Breast epithelium (tissue), 4 donors: ENCODE measurements around the gene SLC41A3. TPM values are rescaled to one million over a fixed set of nuclear protein-coding genes. Genes with fewer than 3 reads are reported as not detected.

Experiments
- DNase-seq, 2 donors: peaks; one replicate each; pipeline ENCODE4 v3.0.0-alpha.2; 2019; ENCODE audit warnings: low spot score in 2 of 2
- H3K27ac ChIP-seq, 2 donors: fragments of 200-600 bp; sonication (generic) in 1 of 2; one replicate each; pipeline ENCODE4 v1.5.1; 2016 to 2019; ENCODE audit warnings: mild to moderate bottlenecking in 1 of 2
- H3K27me3 ChIP-seq, 2 donors: fragments of 200-600 bp; sonication (generic) in 1 of 2; one replicate each; pipeline versions ENCODE4 v1.5.1 to v1.6.0; 2017 to 2019; ENCODE audit warnings: control low read depth in 1 of 2, mild to moderate bottlenecking in 1 of 2
- H3K36me3 ChIP-seq: fragments of 200-600 bp; one replicate; pipeline ENCODE4 v1.5.1; 2019
- H3K4me1 ChIP-seq, 2 donors: fragments of 200-600 bp; sonication (generic); one replicate each; pipeline ENCODE4 v1.5.1; 2016 to 2019; ENCODE audit warnings: control low read depth in 1 of 2
- H3K4me3 ChIP-seq, 3 donors: fragments of 200-600 bp; sonication (generic); 1 replicate in 2 of 3; 2 replicates in 1 of 3; pipeline ENCODE4 v1.5.1; 2016 to 2019; ENCODE audit warnings: mild to moderate bottlenecking in 3 of 3, moderate library complexity in 2 of 3
- H3K9me3 ChIP-seq, 2 donors: fragments of 200-600 bp; sonication (generic) in 1 of 2; one replicate each; pipeline ENCODE4 v1.5.1; 2016 to 2019; ENCODE audit warnings: control low read depth in 1 of 2
- POLR2A ChIP-seq: fragments of 450-650 bp; IDR thresholded peaks from one replicate; pipeline ENCODE4 v1.6.1; 2016; ENCODE audit warnings: antibody characterized with exemption, mild to moderate bottlenecking, moderate library complexity
- POLR2AphosphoS5 ChIP-seq, 3 donors: sonication (generic); formaldehyde crosslinking; IDR thresholded peaks; one replicate each; pipeline ENCODE4 v1.6.1; 2017; ENCODE audit warnings: antibody characterized with exemption in 3 of 3
- intact Hi-C: fragments of 100-400 bp; cut with DNase I; formaldehyde crosslinking; loops from one replicate; pipeline ENCODE4 v1.15.1; 2023; ENCODE audit warnings: low total_unique reads
- total RNA-seq, 3 donors: library from RNA; depleted of rRNA; stranded (reverse); fragments of >200 nt; gene quantifications; one replicate each; pipeline ENCODE4 v1.1.0, GENCODE V29; 2016
- TF ChIP-seq, protein P1 (sequence below), 3 donors: fragments of 450-650 bp; IDR thresholded peaks; one replicate each; pipeline ENCODE4 v1.5.1; 2016 to 2017; ENCODE audit warnings: antibody characterized with exemption in 3 of 3, mild to moderate bottlenecking in 3 of 3, moderate library complexity in 3 of 3

SLC41A3 gene
- total RNA-seq, 3 donors from 2014 or later = 42.6 to 53.7 (median 50.1) TPM

GRCh38 chr3:126053513-126053912, 30.4 kb downstream of the SLC41A3 start:
- Histone ChIP-seq H3K9me3 (no peaks in the 10 kb centered on the region), H3K27me3 (no peaks in the 10 kb centered on the region), H3K4me1 (no peaks in the 10 kb centered on the region), H3K4me3 (no peak overlapping the region), H3K36me3 (no peaks in the 10 kb centered on the region), H3K27ac (no peak overlapping the region)
- TF ChIP-seq, protein P1, sequence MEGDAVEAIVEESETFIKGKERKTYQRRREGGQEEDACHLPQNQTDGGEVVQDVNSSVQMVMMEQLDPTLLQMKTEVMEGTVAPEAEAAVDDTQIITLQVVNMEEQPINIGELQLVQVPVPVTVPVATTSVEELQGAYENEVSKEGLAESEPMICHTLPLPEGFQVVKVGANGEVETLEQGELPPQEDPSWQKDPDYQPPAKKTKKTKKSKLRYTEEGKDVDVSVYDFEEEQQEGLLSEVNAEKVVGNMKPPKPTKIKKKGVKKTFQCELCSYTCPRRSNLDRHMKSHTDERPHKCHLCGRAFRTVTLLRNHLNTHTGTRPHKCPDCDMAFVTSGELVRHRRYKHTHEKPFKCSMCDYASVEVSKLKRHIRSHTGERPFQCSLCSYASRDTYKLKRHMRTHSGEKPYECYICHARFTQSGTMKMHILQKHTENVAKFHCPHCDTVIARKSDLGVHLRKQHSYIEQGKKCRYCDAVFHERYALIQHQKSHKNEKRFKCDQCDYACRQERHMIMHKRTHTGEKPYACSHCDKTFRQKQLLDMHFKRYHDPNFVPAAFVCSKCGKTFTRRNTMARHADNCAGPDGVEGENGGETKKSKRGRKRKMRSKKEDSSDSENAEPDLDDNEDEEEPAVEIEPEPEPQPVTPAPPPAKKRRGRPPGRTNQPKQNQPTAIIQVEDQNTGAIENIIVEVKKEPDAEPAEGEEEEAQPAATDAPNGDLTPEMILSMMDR (IDR thresholded peaks at IDR 0.05) = no peak
- intact Hi-C loops = no loop called here
- DNase-seq = no peak

DNA sequence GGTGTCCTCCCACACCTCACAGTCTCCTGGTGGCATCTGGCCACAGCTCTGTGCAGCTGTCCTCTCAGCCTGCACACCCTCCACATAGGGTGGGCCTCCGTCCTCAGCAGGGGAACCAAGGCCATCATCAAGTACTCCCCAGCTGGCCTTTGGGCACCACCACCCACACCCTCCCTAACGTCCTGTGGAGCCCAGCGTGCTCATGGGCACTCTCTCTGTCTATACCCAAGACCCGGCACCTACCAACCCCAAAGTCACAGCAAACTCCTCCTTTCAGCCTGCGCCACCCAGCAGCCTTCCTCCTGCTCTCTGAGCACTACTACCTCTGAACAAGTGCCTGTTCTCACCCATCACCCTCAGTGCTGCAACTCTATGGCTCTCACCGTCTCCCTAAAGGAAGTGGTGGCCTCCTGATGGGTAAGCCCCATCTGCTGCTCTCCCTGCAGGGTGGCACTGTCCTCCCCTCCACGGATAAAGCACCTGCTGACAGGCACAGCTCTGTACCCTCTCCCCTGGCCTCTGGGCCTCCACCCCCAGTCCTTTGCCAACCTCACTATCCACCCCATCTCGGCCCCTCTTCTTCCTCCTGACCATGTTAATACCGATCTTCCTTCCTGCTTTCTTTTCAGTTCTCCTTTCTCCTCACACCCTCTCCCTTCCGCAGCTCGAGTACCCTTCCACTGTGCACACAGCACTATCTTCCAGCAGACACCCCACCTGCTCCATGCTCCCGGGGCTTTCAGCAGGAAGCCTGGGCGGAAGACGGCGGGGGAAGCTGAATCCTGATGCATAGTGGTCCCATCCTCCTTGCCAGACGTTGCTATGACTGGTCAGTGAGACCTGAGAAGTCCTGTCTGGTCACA, 31.5 kb downstream of the SLC41A3 start:
- no peak for DNase-seq
- Histone ChIP-seq H3K36me3 (no peaks in the 10 kb centered on the region), H3K27ac (no peak overlapping the region), H3K4me1 (no peaks in the 10 kb centered on the region), H3K9me3 (no peaks in the 10 kb centered on the region), H3K4me3 (no peak overlapping the region), H3K27me3 (no peaks in the 10 kb centered on the region)
- intact Hi-C loops = no loop called here
- TF ChIP-seq POLR2AphosphoS5 (IDR thresholded peaks at IDR 0.05) (no peak), POLR2A (no peak)
- TF ChIP-seq, protein P1 (IDR thresholded peaks at IDR 0.05) = no peak

DNA sequence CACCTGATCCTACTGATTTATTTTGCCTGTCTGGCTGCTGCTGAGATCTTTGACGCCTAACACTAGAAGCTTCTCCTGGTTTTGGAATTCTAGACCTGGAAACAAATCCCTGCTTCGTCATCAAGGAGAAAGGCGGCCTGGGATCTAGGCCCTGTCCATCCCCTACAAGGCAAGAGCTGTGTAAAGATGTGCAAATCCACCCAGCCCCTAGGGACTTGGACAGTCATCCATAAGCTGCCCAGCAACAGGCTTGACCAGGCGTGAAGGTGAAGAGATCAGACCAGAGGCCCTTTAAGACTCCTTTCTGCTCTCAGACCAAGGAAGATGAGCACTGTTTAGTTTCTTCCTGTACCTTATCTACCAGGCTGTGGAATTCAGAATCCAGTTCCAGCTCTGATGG, 32.2 kb downstream of the SLC41A3 start:
- intact Hi-C loops = no loop called here
- no peak overlapping the region for H3K27ac ChIP-seq
- no peaks in the 10 kb centered on the region for H3K36me3 ChIP-seq

DNA sequence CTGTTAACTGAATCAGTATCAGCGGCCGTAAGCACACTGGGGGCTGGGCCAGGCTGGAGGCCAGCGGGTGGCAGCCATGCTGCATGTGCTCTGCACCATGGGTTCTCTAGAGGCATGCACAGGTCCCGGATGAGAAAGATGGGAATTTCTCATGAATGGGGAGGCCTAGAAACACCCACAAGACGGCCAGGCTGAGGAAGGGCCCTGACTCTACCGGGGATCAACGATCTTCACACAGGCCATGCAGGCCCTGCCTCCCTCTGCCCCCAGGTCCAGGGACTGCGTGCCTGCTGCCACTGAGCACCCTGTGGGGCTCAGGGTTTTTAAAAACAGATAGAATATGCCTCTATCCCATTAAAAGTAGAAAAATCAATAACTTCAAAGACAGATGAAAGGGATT, 32.7 kb downstream of the SLC41A3 start:
- no peak for TF ChIP-seq POLR2AphosphoS5 (IDR thresholded peaks at IDR 0.05)
- TF ChIP-seq, protein P1 (IDR thresholded peaks at IDR 0.05) = no peak
- no peak for TF ChIP-seq POLR2A
- no peak overlapping the region for H3K4me3 ChIP-seq
- no peaks in the 10 kb centered on the region for H3K36me3 ChIP-seq
- no peaks in the 10 kb centered on the region for H3K27me3 ChIP-seq
- H3K27ac ChIP-seq = no peak overlapping the region
- DNase-seq = no peak
- intact Hi-C loops = no loop called here
- no peaks in the 10 kb centered on the region for H3K9me3 ChIP-seq
- H3K4me1 ChIP-seq = no peaks in the 10 kb centered on the region

More for the DNA sequence above, 32.2 kb downstream of the SLC41A3 start:
- no peak for DNase-seq
- TF ChIP-seq, protein P1 (IDR thresholded peaks at IDR 0.05) = no peak
- TF ChIP-seq POLR2A (no peak), POLR2AphosphoS5 (IDR thresholded peaks at IDR 0.05) (no peak)
- no peaks in the 10 kb centered on the region for H3K4me1 ChIP-seq
- no peaks in the 10 kb centered on the region for H3K9me3 ChIP-seq
- no peak overlapping the region for H3K4me3 ChIP-seq
- H3K27me3 ChIP-seq = no peaks in the 10 kb centered on the region

DNA sequence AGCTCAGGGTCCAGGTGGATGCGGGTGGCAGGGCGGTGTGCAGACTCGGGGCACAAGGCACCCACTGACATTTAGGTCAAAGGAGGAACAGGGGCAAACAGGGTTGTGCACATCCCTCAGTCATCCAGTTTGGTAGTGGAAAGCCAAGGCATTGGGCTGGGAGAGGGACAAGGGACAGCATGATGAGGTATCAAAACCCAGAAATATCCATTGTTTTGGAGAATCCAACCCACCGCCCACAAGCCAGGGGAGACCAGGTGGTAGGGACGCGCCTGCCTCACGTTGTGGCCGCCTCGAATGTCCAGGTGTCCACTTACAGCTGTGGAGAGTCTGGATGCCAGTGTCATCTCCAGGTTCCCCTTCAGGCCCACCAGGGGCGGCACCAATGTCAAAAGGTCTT, 33.3 kb downstream of the SLC41A3 start:
- Histone ChIP-seq H3K27ac (no peak overlapping the region), H3K9me3 (no peaks in the 10 kb centered on the region), H3K4me1 (no peaks in the 10 kb centered on the region), H3K27me3 (no peaks in the 10 kb centered on the region), H3K36me3 (no peaks in the 10 kb centered on the region), H3K4me3 (no peak overlapping the region)
- DNase-seq = no peak
- TF ChIP-seq POLR2AphosphoS5 (IDR thresholded peaks at IDR 0.05) = no peak
- TF ChIP-seq, protein P1 (IDR thresholded peaks at IDR 0.05) = no peak
- intact Hi-C loops = no loop called here
